HepG2 (cell line): Measurements from ENCODE around the gene EFS. TPM values are rescaled to one million over a fixed set of nuclear protein-coding genes. Genes with fewer than 3 reads are reported as not detected.

Source experiments
- KDM5A ChIP-seq: fragments of 200-600 bp; sonication (generic); IDR thresholded peaks from 2 replicates; pipeline ENCODE4 v1.7.0; 2018; ENCODE audit warnings: antibody characterized with exemption, mild to moderate bottlenecking, low read length, borderline replicate concordance
- NFKB2 ChIP-seq: sonication (generic); formaldehyde crosslinking; IDR thresholded peaks from 2 replicates; pipeline ENCODE4 v1.4.0; 2020; ENCODE audit warnings: missing genetic modification reagents, borderline replicate concordance
- NRL ChIP-seq: sonication (generic); formaldehyde crosslinking; IDR thresholded peaks from 2 replicates; pipeline ENCODE4 v1.5.0; 2020; ENCODE audit warnings: missing genetic modification reagents, mild to moderate bottlenecking, moderate library complexity, borderline replicate concordance
- RAD21 ChIP-seq: fragments of 450-650 bp; formaldehyde crosslinking; IDR thresholded peaks from 2 replicates; pipeline ENCODE4 v1.5.0; 2020; ENCODE audit warnings: mild to moderate bottlenecking
- STAG1 ChIP-seq: sonication (generic); formaldehyde crosslinking; IDR thresholded peaks from 2 replicates; pipeline ENCODE4 v1.4.0; 2020; ENCODE audit warnings: missing genetic modification reagents
- THYN1 ChIP-seq: sonication (generic); formaldehyde crosslinking; IDR thresholded peaks from 2 replicates; pipeline ENCODE4 v1.8.1; 2023; ENCODE audit warnings: low read depth, mild to moderate bottlenecking, moderate library complexity, missing genetic modification reagents, borderline replicate concordance
- XRCC5 ChIP-seq: fragments of 200-400 bp; formaldehyde crosslinking; optimal IDR thresholded peaks from 2 replicates; pipeline ENCODE3; 2017; ENCODE audit warnings: mild to moderate bottlenecking, low read length
- ZNF124 ChIP-seq: sonication (generic); formaldehyde crosslinking; IDR thresholded peaks from 2 replicates; pipeline ENCODE4 v1.4.0; 2020; ENCODE audit warnings: missing genetic modification reagents
- ZSCAN31 ChIP-seq: sonication (generic); formaldehyde crosslinking; IDR thresholded peaks from 2 replicates; pipeline ENCODE4 v1.5.0; 2020; ENCODE audit warnings: low read depth, mild to moderate bottlenecking, missing genetic modification reagents
- polyA plus RNA-seq, 8 experiments: library from polyadenylated mRNA; depleted of rRNA in 3 of 8; stranded (reverse) in 7 of 8; unstranded in 1 of 8; fragments of >200 nt; fragmentation: Illumina TruSeq in 4 of 8; extraction: Trizol in 4 of 8; gene quantifications; 2 replicates each; pipeline versions ENCODE4 v1.2.1 to v1.2.3, GENCODE V29; 2011 to 2016; ENCODE audit warnings: low read depth in 4 of 8, missing spikeins in 1 of 8, mixed read lengths in 1 of 8; ENCODE audit not compliant: insufficient read depth in 1 of 8
- total RNA-seq, 5 experiments: library from RNA; depleted of rRNA; stranded (reverse); fragments of >200 nt; fragmentation: Illumina TruSeq; extraction: Trizol; gene quantifications; 2 replicates each; pipeline ENCODE4 v1.2.3, GENCODE V29; 2016; ENCODE audit warnings: low read depth in 1 of 5
- TF ChIP-seq, protein P1 (sequence below), 2 experiments: sonication (generic) in 1 of 2; formaldehyde crosslinking in 1 of 2; IDR thresholded peaks; 2 replicates each; pipeline versions ENCODE4 v1.4.0 to v1.6.1; 2018 to 2020; ENCODE audit warnings: missing genetic modification reagents in 2 of 2, borderline replicate concordance in 1 of 2, low read depth in 1 of 2, mild to moderate bottlenecking in 1 of 2, missing biosample characterization in 1 of 2
- TF ChIP-seq, protein P2 (sequence below): sonication (generic); formaldehyde crosslinking; IDR thresholded peaks from 2 replicates; pipeline ENCODE4 v1.9.0; 2022; ENCODE audit warnings: low read depth, missing genetic modification reagents
- TF ChIP-seq, protein P3 (sequence below): sonication (generic); formaldehyde crosslinking; IDR thresholded peaks from 2 replicates; pipeline ENCODE4 v1.8.0; 2022; ENCODE audit warnings: mild to moderate bottlenecking, missing genetic modification reagents
- TF ChIP-seq, protein P4 (sequence below): sonication (generic); formaldehyde crosslinking; IDR thresholded peaks from 2 replicates; pipeline ENCODE4 v1.4.0; 2020; ENCODE audit warnings: missing genetic modification reagents, borderline replicate concordance

EFS gene
- total and polyA plus RNA-seq, 2 of the 13 experiments (the other 11 are each of a cell fraction or from before 2014, with no cell fraction given): not detected

DNA sequence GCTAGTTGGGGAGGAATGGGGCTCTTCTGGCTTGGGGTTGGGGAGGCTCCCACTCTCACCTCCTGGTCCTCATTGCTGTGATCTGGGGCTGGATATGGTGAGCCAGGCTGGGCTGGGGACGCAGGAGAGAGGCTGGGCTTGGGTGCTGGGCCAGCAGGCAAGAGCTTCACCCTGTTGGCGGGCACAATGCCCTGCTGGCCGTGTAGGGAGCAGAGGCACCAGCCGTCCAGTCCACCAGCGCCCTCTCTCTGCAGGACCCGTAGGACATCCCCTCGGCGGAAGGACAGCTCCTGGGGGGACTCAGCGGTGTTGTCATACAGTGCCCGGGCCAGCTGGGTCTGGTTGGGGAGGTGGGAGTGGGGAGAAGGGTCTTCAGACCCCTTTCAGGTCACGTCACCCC, 4.5 kb downstream of the EFS start (continued):
- TF ChIP-seq NRL (CRISPR knock-in tag) (peak; percentile 36; the same call in 1 of the 2 replicates), XRCC5 (peak; percentile 65), KDM5A (no peak), ZNF124 (CRISPR knock-in tag) (0 out of 2 replicates have a peak, but pooled peaks have one; percentile 28), RAD21 (CRISPR knock-in tag) (peak; percentile 25; the same call in 1 of the 2 replicates), NFKB2 (CRISPR knock-in tag) (peak; percentile 61; the same call in 1 of the 2 replicates), THYN1 (0 out of 2 replicates have a peak, but pooled peaks have one; percentile 76), ZSCAN31 (0 out of 2 replicates have a peak, but pooled peaks have one; percentile 31), STAG1 (peak; percentile 67)
- TF ChIP-seq, protein P1, sequence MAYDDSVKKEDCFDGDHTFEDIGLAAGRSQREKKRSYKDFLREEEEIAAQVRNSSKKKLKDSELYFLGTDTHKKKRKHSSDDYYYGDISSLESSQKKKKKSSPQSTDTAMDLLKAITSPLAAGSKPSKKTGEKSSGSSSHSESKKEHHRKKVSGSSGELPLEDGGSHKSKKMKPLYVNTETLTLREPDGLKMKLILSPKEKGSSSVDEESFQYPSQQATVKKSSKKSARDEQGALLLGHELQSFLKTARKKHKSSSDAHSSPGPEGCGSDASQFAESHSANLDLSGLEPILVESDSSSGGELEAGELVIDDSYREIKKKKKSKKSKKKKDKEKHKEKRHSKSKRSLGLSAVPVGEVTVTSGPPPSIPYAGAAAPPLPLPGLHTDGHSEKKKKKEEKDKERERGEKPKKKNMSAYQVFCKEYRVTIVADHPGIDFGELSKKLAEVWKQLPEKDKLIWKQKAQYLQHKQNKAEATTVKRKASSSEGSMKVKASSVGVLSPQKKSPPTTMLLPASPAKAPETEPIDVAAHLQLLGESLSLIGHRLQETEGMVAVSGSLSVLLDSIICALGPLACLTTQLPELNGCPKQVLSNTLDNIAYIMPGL (CRISPR knock-in tag; IDR thresholded peaks at IDR 0.05; ENCODE audit: borderline replicate concordance in 1 of 2, low read depth in 1 of 2): 0 out of 4 replicates have a peak, but pooled peaks have one; percentile 39 to 44
- TF ChIP-seq, protein P2, sequence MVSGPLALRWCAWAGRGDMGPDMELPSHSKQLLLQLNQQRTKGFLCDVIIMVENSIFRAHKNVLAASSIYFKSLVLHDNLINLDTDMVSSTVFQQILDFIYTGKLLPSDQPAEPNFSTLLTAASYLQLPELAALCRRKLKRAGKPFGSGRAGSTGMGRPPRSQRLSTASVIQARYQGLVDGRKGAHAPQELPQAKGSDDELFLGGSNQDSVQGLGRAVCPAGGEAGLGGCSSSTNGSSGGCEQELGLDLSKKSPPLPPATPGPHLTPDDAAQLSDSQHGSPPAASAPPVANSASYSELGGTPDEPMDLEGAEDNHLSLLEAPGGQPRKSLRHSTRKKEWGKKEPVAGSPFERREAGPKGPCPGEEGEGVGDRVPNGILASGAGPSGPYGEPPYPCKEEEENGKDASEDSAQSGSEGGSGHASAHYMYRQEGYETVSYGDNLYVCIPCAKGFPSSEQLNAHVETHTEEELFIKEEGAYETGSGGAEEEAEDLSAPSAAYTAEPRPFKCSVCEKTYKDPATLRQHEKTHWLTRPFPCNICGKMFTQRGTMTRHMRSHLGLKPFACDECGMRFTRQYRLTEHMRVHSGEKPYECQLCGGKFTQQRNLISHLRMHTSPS (CRISPR knock-in tag): peak; percentile 61
- TF ChIP-seq, protein P3, sequence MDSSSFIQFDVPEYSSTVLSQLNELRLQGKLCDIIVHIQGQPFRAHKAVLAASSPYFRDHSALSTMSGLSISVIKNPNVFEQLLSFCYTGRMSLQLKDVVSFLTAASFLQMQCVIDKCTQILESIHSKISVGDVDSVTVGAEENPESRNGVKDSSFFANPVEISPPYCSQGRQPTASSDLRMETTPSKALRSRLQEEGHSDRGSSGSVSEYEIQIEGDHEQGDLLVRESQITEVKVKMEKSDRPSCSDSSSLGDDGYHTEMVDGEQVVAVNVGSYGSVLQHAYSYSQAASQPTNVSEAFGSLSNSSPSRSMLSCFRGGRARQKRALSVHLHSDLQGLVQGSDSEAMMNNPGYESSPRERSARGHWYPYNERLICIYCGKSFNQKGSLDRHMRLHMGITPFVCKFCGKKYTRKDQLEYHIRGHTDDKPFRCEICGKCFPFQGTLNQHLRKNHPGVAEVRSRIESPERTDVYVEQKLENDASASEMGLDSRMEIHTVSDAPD (CRISPR knock-in tag): 0 out of 2 replicates have a peak, but pooled peaks have one; percentile 40
- TF ChIP-seq, protein P4, sequence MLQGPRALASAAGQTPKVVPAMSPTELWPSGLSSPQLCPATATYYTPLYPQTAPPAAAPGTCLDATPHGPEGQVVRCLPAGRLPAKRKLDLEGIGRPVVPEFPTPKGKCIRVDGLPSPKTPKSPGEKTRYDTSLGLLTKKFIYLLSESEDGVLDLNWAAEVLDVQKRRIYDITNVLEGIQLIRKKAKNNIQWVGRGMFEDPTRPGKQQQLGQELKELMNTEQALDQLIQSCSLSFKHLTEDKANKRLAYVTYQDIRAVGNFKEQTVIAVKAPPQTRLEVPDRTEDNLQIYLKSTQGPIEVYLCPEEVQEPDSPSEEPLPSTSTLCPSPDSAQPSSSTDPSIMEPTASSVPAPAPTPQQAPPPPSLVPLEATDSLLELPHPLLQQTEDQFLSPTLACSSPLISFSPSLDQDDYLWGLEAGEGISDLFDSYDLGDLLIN (CRISPR knock-in tag): 0 out of 2 replicates have a peak, but pooled peaks have one; percentile 23
